Lung (tissue), 16 donors: ENCODE results near the gene BTBD2. TPM values are rescaled to one million over a fixed set of nuclear protein-coding genes. Genes with fewer than 3 reads are reported as not detected.

Source experiments
- ATAC-seq: fragments of 200-7000 bp; cut with Tn5 transposase; one replicate; pipeline ENCODE4 v1.9.1; 2020; ENCODE audit warnings: moderate number of reproducible peaks; ENCODE audit not compliant: insufficient read depth, low FRiP score
- DNase-seq, 3 donors: peaks; one replicate each; pipeline ENCODE4 v3.0.0-alpha.2; 2013 to 2017
- H3K27ac ChIP-seq, 2 donors: one replicate each; pipeline ENCODE4 v1.5.1; 2013; ENCODE audit warnings: mild to moderate bottlenecking in 2 of 2, moderate library complexity in 2 of 2, control low read depth in 1 of 2, inconsistent platforms in 1 of 2, low read depth in 1 of 2, low read length in 1 of 2
- H3K27me3 ChIP-seq, 3 donors: one replicate each; pipeline ENCODE4 v1.5.1; 2013; ENCODE audit warnings: low read length in 2 of 3; ENCODE audit not compliant: control insufficient read depth in 3 of 3, insufficient read depth in 3 of 3
- H3K36me3 ChIP-seq, 4 donors: one replicate each; pipeline ENCODE4 v1.5.1; 2013; ENCODE audit warnings: low read length in 4 of 4, mild to moderate bottlenecking in 1 of 4, moderate library complexity in 1 of 4; ENCODE audit not compliant: control insufficient read depth in 4 of 4, insufficient read depth in 4 of 4
- H3K4me1 ChIP-seq, 5 donors: one replicate each; pipeline ENCODE4 v1.5.1; 2013; ENCODE audit warnings: low read length in 5 of 5, mild to moderate bottlenecking in 2 of 5, moderate library complexity in 1 of 5; ENCODE audit not compliant: control insufficient read depth in 5 of 5, insufficient read depth in 5 of 5
- H3K4me3 ChIP-seq: one replicate; pipeline ENCODE4 v1.5.1; 2013; ENCODE audit warnings: mild to moderate bottlenecking, control low read depth, moderate library complexity
- H3K9ac ChIP-seq, 2 donors: one replicate each; pipeline ENCODE4 v1.5.1; 2013; ENCODE audit warnings: low read length in 2 of 2, control low read depth in 1 of 2; ENCODE audit not compliant: insufficient read depth in 1 of 2
- H3K9me3 ChIP-seq, 4 donors: one replicate each; pipeline ENCODE4 v1.5.1; 2013; ENCODE audit warnings: low read length in 3 of 4, mild to moderate bottlenecking in 1 of 4, moderate library complexity in 1 of 4; ENCODE audit not compliant: control insufficient read depth in 4 of 4, insufficient read depth in 3 of 4
- CTCF ChIP-seq: IDR thresholded peaks from 2 replicates; pipeline ENCODE4 v1.5.1; 2012; ENCODE audit warnings: mild to moderate bottlenecking; ENCODE audit errors: control extremely low read depth, extremely low read depth
- WGBS, 2 donors: extraction: QIAGEN DNeasy Blood & Tissue Kit; methylation state at CpG; one replicate each; pipeline ENCODE4 v1.1.7; 2013; 5-methylcytosine and 5-hydroxymethylcytosine counted together
- long read RNA-seq, 5 donors: transcript quantifications; one replicate each; lab custom pipeline, GENCODE V29; 2026
- polyA plus RNA-seq, 2 donors: library from polyadenylated mRNA; stranded (reverse); fragments of 200-250 nt; gene quantifications; one replicate each; pipeline ENCODE4 v1.2.1, GENCODE V29; 2013
- total RNA-seq, 2 donors: library from RNA; depleted of rRNA in 1 of 2; stranded (reverse); fragments of >200 nt in 1 of 2; gene quantifications; one replicate each; pipeline ENCODE4 v1.2.1, GENCODE V29; 2014 to 2021
- donor health status: control.
- donor health status: control.
- donor health status: Bipolar disorder and iron deficiency.
- donor health status: healthy.
- donor health status: DM: yes; HTN: yes; CAD: no.

The BTBD2 gene
- total RNA-seq (10 to 100 TPM; 49.5 to 62.3 TPM), polyA plus RNA-seq (10 to 100 TPM; 35.5 to 40.1 TPM)
- long read RNA-seq, donor 1, transcript BTBD2-201 (9 exons, 2,649 nt), result major isoform, 29 of 43 reads
- long read RNA-seq, donor 1, transcript BTBD2-211 (1 exons, 951 nt), result minor isoform, 5 of 43 reads
- long read RNA-seq, donor 1, partial matches to known transcripts, result 5 of 43 reads
- long read RNA-seq, donor 1, other reads (novel, unspliced or antisense), result 0 of 43 reads
- long read RNA-seq, donor 2, transcript BTBD2-211 (1 exons, 951 nt), result major isoform, 5 of 8 reads
- long read RNA-seq, donor 2, partial matches to known transcripts, result 0 of 8 reads
- long read RNA-seq, donor 2, other reads (novel, unspliced or antisense), result 0 of 8 reads
- long read RNA-seq, donor 3, transcript BTBD2-201 (9 exons, 2,649 nt), result major isoform, 11 of 19 reads
- long read RNA-seq, donor 3, partial matches to known transcripts, result 5 of 19 reads
- long read RNA-seq, donor 3, other reads (novel, unspliced or antisense), result 0 of 19 reads
- long read RNA-seq, donor 4, transcript BTBD2-201 (9 exons, 2,649 nt), result major isoform, 6 of 9 reads
- long read RNA-seq, donor 4, partial matches to known transcripts, result 0 of 9 reads
- long read RNA-seq, donor 4, other reads (novel, unspliced or antisense), result 0 of 9 reads
- long read RNA-seq, donor 5, transcript BTBD2-201 (9 exons, 2,649 nt), result major isoform, 21 of 34 reads
- long read RNA-seq, donor 5, transcript BTBD2-211 (1 exons, 951 nt), result minor isoform, 12 of 34 reads
- long read RNA-seq, donor 5, partial matches to known transcripts, result 0 of 34 reads
- long read RNA-seq, donor 5, other reads (novel, unspliced or antisense), result 0 of 34 reads

- DNase-seq, result peak; percentile 74 to 92 (median 75)
- peaks cover 0 to 7% (median 0%) of the 10 kb centered on the region in 5 donors for H3K4me1 ChIP-seq
- H3K36me3 ChIP-seq, result peaks cover 0 to 2% (median 0%) of the 10 kb centered on the region in 4 donors
- peak within 1 kb of the TSS; percentile 76 for H3K4me3 ChIP-seq
- peak within 1 kb of the TSS; percentile 34 to 81 for H3K27ac ChIP-seq
- H3K9me3 ChIP-seq, result no peaks in the 10 kb centered on the region
- ATAC-seq, result no peak
- WGBS, 2 donors, result 0 to 2% methylated on average over 9 to 19 of the region's 20 CpGs
- no peak for TF ChIP-seq CTCF
- H3K9ac ChIP-seq, result no peak within 1 kb of the TSS
- H3K27me3 ChIP-seq, result no peaks in the 10 kb centered on the region
Observed at GRCh38 chr19:2015608-2015950, at the start of gene BTBD2. Gene BTBD2, minus strand, starts transcription at chr19:2015714. Its CDS starts 11 bp downstream, at chr19:2015703.

GRCh38 chr19:2064788-2065524 is 49.4 kb upstream of the BTBD2 start:
- no peaks in the 10 kb centered on the region for H3K9me3 ChIP-seq
- DNase-seq, result peak in 2 of 3 donors; percentile 31 to 54
- H3K27ac ChIP-seq, result peak overlapping the region; percentile 50 to 81
- no peak for TF ChIP-seq CTCF
- no peaks in the 10 kb centered on the region for H3K36me3 ChIP-seq
- no peak overlapping the region for H3K4me3 ChIP-seq
- 70 to 81% methylated on average over 38 of the region's 38 CpGs for WGBS, 2 donors
- H3K4me1 ChIP-seq, result peaks cover 0 to 32% (median 9%) of the 10 kb centered on the region in 5 donors
- no peak for ATAC-seq
- no peaks in the 10 kb centered on the region for H3K27me3 ChIP-seq
- no peak overlapping the region for H3K9ac ChIP-seq

GRCh38 chr19:2064395-2064787 is 48.9 kb upstream of the BTBD2 start:
- no peak for TF ChIP-seq CTCF
- no peak overlapping the region for H3K9ac ChIP-seq
- H3K4me1 ChIP-seq, result peaks cover under 1 to 35% (median 14%) of the 10 kb centered on the region in 5 donors
- ATAC-seq (no peak), DNase-seq (no peak)
- H3K36me3 ChIP-seq, result no peaks in the 10 kb centered on the region
- 84 to 85% methylated on average over 13 of the region's 13 CpGs for WGBS, 2 donors
- H3K27ac ChIP-seq, result peak overlapping the region; percentile 50 to 81
- no peak overlapping the region for H3K4me3 ChIP-seq
- H3K27me3 ChIP-seq, result no peaks in the 10 kb centered on the region
- H3K9me3 ChIP-seq, result no peaks in the 10 kb centered on the region
